PC-9 (cell line): Measurements from ENCODE around the gene MAN2A1. TPM values are rescaled to one million over a fixed set of nuclear protein-coding genes. Genes with fewer than 3 reads are reported as not detected.

ENCODE experiments used
- BruUV-seq: library from RNA; stranded (reverse); fragments of 400-500 nt; replicated peaks from 2 replicates; lab custom pipeline; 2021; lab: Mats Ljungman, UMichigan
- CTCF ChIA-PET: fragments of 300-600 bp; sonication (Branson Sonifier 250); formaldehyde crosslinking; loops from one replicate; lab custom pipeline; 2022; ENCODE audit warnings: antibody characterized with exemption; lab: Charles Lee
- POLR2A ChIA-PET: fragments of 300-600 bp; sonication (Branson Sonifier 250); formaldehyde crosslinking; loops from one replicate; lab custom pipeline; 2022; ENCODE audit warnings: antibody characterized with exemption; ENCODE audit not compliant: unreplicated experiment; lab: Charles Lee
- DNase-seq, 2 experiments: peaks; one replicate each; pipeline versions ENCODE4 v3.0.0 to v3.0.0-alpha.2; 2015 to 2022; ENCODE audit warnings: mixed read lengths in 1 of 2
- H2AFZ ChIP-seq: fragments of 200-600 bp; sonication (generic); 2 replicates; pipeline ENCODE4 v1.8.1; 2017; ENCODE audit warnings: antibody characterized with exemption
- H3F3A ChIP-seq: fragments of 200-600 bp; sonication (generic); 2 replicates; pipeline ENCODE4 v1.8.1; 2017; ENCODE audit warnings: antibody characterized with exemption, mild to moderate bottlenecking, low read depth; ENCODE audit not compliant: insufficient read depth
- H3K27ac ChIP-seq: fragments of 200-600 bp; sonication (generic); 2 replicates; pipeline ENCODE4 v1.6.1; 2016; ENCODE audit warnings: mixed run types
- H3K27me3 ChIP-seq: fragments of 200-600 bp; sonication (generic); 2 replicates; pipeline ENCODE4 v1.6.1; 2016; ENCODE audit warnings: low read depth, mixed run types; ENCODE audit not compliant: insufficient read depth
- H3K36me3 ChIP-seq: fragments of 200-600 bp; sonication (generic); 2 replicates; pipeline ENCODE4 v1.6.1; 2016; ENCODE audit warnings: low read depth, mixed run types
- H3K4me1 ChIP-seq: fragments of 200-600 bp; sonication (generic); replicated peaks from 2 replicates; pipeline ENCODE4 v1.6.1; 2016; ENCODE audit warnings: mixed run types; ENCODE audit not compliant: insufficient read depth
- H3K4me2 ChIP-seq: fragments of 200-600 bp; sonication (generic); 2 replicates; pipeline ENCODE4 v1.6.1; 2017; ENCODE audit warnings: mixed run types
- H3K4me3 ChIP-seq: fragments of 200-600 bp; sonication (generic); 2 replicates; pipeline ENCODE4 v1.6.1; 2016; ENCODE audit warnings: mixed run types
- H3K79me2 ChIP-seq: fragments of 200-600 bp; sonication (generic); 2 replicates; pipeline ENCODE4 v1.6.1; 2017; ENCODE audit warnings: low read depth, mixed run types
- H3K9me2 ChIP-seq: fragments of 200-600 bp; sonication (generic); 2 replicates; pipeline ENCODE4 v1.8.1; 2017; ENCODE audit warnings: mild to moderate bottlenecking; ENCODE audit not compliant: insufficient read depth
- H3K9me3 ChIP-seq: fragments of 200-600 bp; sonication (generic); 2 replicates; pipeline ENCODE4 v1.8.1; 2016; ENCODE audit warnings: low read depth; ENCODE audit not compliant: insufficient read depth
- H4K20me1 ChIP-seq: fragments of 200-600 bp; sonication (generic); 2 replicates; pipeline ENCODE4 v1.8.1; 2017; ENCODE audit not compliant: insufficient read depth
- EZH2 ChIP-seq: fragments of 200-600 bp; sonication (generic); IDR thresholded peaks from 2 replicates; pipeline ENCODE4 v1.8.0; 2017; ENCODE audit warnings: antibody characterized with exemption, low read depth
- intact Hi-C: fragments of 100-400 bp; cut with micrococcal nuclease; formaldehyde crosslinking; loops from one replicate; pipeline ENCODE4 v1.10.0; 2022; ENCODE audit not compliant: unreplicated experiment
- total RNA-seq: library from RNA; stranded (reverse); gene quantifications from 2 replicates; pipeline ENCODE4 v1.2.3, GENCODE V29; 2021
- TF ChIP-seq, protein P1 (sequence below): fragments of 200-600 bp; sonication (generic); conservative IDR thresholded peaks from 2 replicates; pipeline ENCODE4 v1.6.1; 2017; ENCODE audit warnings: mixed run types, antibody characterized with exemption, mild to moderate bottlenecking, moderate library complexity

The MAN2A1 gene
- total RNA-seq, 1 experiment from 2014 or later: 27.3 TPM

DNA sequence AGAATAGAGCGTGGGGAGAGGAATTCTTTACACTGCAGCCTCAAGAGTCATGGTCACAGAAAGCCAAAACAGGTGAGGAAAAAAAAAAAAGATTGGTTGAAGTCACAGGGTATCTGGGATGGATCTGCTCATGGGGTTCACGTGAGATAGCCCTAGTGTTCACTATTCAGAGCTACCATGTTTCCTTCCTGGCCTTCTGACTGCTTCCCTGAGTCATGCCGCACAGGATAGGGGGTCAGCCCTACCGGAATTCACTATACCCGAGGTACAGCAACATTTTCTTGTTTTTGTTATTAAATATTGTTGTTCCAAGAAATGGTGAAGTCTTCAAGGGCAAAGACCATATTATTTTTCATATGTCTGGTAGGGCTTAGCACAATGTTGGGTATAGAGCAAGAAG lies 21.5 kb upstream of the MAN2A1 start:
- no peaks in the 10 kb centered on the region for H3K4me1 ChIP-seq
- H3K9me3 ChIP-seq: no peaks in the 10 kb centered on the region
- ChIA-PET CTCF (no interaction called here), POLR2A (no interaction called here)
- no peak overlapping the region for H2AFZ ChIP-seq
- no TSS peak for BruUV-seq
- intact Hi-C loops: no loop called here
- H3K79me2 ChIP-seq: no peaks in the 10 kb centered on the region
- H4K20me1 ChIP-seq: no peaks in the 10 kb centered on the region
- H3F3A ChIP-seq: no peaks in the 10 kb centered on the region
- no peak overlapping the region for H3K4me3 ChIP-seq
- TF ChIP-seq, protein P1, sequence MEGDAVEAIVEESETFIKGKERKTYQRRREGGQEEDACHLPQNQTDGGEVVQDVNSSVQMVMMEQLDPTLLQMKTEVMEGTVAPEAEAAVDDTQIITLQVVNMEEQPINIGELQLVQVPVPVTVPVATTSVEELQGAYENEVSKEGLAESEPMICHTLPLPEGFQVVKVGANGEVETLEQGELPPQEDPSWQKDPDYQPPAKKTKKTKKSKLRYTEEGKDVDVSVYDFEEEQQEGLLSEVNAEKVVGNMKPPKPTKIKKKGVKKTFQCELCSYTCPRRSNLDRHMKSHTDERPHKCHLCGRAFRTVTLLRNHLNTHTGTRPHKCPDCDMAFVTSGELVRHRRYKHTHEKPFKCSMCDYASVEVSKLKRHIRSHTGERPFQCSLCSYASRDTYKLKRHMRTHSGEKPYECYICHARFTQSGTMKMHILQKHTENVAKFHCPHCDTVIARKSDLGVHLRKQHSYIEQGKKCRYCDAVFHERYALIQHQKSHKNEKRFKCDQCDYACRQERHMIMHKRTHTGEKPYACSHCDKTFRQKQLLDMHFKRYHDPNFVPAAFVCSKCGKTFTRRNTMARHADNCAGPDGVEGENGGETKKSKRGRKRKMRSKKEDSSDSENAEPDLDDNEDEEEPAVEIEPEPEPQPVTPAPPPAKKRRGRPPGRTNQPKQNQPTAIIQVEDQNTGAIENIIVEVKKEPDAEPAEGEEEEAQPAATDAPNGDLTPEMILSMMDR: no peak
- TF ChIP-seq EZH2: no peak
- no peak overlapping the region for H3K27ac ChIP-seq
- no peaks in the 10 kb centered on the region for H3K36me3 ChIP-seq
- no peak for DNase-seq
- H3K9me2 ChIP-seq: no peaks in the 10 kb centered on the region
- no peak overlapping the region for H3K4me2 ChIP-seq
- H3K27me3 ChIP-seq: peaks cover 19% of the 10 kb centered on the region

DNA sequence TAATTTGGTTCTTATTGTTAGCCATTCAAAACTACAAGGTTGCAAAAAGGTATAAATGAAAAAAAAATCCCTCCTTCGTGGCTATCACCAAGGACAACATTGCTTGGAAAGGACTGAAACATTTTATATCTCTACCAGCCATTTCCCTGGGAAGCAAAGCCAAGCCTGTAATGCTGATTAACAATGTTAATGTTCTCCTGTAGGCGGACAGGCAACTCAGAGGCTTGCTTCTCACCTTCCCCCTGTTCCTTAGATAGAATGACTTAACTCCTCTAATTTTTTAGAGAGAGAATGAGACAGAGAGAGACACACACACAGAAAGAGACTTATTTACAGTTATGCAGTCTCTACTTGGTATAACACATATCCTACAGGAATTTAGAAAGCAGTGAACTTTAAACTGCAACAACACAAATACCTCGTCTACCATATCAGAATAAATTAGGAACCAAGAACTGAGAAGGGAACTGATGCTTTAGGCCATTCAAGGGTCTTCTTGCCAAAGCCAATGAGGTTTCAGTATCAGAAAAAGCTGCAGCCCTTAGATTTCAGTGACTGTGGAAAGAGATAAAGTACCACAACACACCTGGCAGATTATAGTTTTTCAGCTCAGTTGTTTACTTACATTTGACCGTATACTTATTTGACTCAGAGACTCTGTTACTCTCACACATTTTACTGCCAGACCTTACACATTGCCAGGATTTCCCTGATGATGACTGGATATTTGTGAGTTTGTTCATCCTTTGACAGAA lies 20.9 kb upstream of the MAN2A1 start:
- H2AFZ ChIP-seq: no peak overlapping the region
- POLR2A ChIA-PET: no interaction called here
- H3K27ac ChIP-seq: no peak overlapping the region

DNA sequence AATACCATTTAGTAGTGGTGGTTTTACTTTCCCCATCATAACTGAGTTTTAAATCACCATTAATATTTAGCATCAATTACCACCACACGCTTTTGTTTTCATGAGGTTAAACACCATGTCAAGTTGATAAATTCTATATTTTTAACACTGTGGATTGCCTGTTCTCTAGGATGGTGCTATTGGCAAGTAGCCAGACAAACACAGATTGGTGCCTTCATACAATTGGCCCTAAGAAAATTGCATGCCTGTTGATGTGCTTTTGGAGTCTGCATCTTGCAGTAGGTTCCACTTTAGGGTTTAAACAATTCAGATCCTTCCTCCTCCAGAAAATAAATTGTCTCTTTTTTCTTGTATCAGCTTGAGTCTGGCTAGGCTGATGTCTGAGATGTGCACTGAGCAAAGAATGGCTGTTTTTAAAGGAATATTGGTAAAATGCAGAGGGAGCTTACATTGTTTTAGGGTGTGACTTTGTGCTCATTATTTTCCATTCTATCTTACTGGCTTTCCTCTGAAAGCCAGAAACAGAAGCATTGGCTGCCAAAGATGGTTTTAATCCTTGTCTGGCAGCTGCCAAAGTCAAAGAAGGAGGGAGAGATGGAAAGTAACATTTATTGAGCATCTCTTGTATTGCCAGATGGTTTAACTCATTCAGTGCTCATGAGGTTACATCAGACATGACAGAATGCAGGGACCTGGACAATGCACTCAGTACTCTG lies 19.6 kb upstream of the MAN2A1 start:
- Histone ChIP-seq H3K27me3 (peaks cover 25% of the 10 kb centered on the region), H3K9me3 (no peaks in the 10 kb centered on the region), H3K4me1 (no peaks in the 10 kb centered on the region), H3K9me2 (no peaks in the 10 kb centered on the region), H3K4me3 (no peak overlapping the region), H3K36me3 (no peaks in the 10 kb centered on the region), H3F3A (no peaks in the 10 kb centered on the region), H3K79me2 (no peaks in the 10 kb centered on the region), H3K4me2 (no peak overlapping the region), H3K27ac (no peak overlapping the region), H4K20me1 (no peaks in the 10 kb centered on the region), H2AFZ (0 out of 2 replicates have a peak overlapping the region, but pooled peaks have one; percentile 44)
- CTCF ChIA-PET: no interaction called here
- BruUV-seq: no TSS peak
- POLR2A ChIA-PET: no interaction called here
- TF ChIP-seq, protein P1: no peak
- no peak for TF ChIP-seq EZH2
- DNase-seq: no peak
- intact Hi-C loops: no loop called here

More for the DNA sequence above, 20.9 kb upstream of the MAN2A1 start:
- TF ChIP-seq EZH2: no peak
- TF ChIP-seq, protein P1: no peak
- H3K79me2 ChIP-seq: no peaks in the 10 kb centered on the region
- no peaks in the 10 kb centered on the region for H3K9me2 ChIP-seq
- no peak overlapping the region for H3K4me3 ChIP-seq
- intact Hi-C loops: no loop called here
- H3K4me2 ChIP-seq: no peak overlapping the region
- DNase-seq: no peak
- BruUV-seq: no TSS peak
- no peaks in the 10 kb centered on the region for H3F3A ChIP-seq
- H3K4me1 ChIP-seq: no peaks in the 10 kb centered on the region
- H3K27me3 ChIP-seq: peaks cover 24% of the 10 kb centered on the region
- H3K36me3 ChIP-seq: no peaks in the 10 kb centered on the region
- H4K20me1 ChIP-seq: no peaks in the 10 kb centered on the region
- CTCF ChIA-PET: no interaction called here
- H3K9me3 ChIP-seq: no peaks in the 10 kb centered on the region
